HG03342 (cell line): ENCODE results near the gene USH2A.

Source experiments
- ATAC-seq: cut with Tn5 transposase; IDR thresholded peaks from one replicate; pipeline ENCODE4 v1.9.1; 2021; ENCODE audit warnings: mild to moderate bottlenecking, moderate library complexity; ENCODE audit not compliant: unreplicated experiment

Gene USH2A

GRCh38 chr1:216303690-216304089, 119.6 kb downstream of the USH2A start:
- no peak for ATAC-seq

DNA sequence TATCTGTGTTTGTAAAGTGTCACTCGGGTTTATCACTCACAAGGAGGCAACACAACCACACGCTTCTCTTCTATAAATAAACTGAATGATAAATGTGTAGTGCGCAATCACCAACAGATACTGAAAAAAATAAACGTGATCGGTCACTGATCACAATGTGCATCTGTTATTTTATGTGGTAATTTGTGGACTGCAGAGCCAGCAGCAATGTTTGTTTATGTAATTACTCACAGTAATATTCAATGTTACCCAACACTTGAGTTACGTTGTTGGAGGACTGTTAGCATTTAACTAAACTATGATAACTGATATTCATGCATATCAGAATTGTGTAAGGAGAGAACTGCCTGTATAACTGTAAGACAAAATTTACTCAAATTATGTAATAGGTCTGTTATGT, 129.6 kb downstream of the USH2A start:
- no peak for ATAC-seq

GRCh38 chr1:216290074-216290473, 133.2 kb downstream of the USH2A start:
- no peak for ATAC-seq

- no peak for ATAC-seq
These were observed 138.2 kb downstream of the USH2A start for GRCh38 chr1:216285052-216285451.

GRCh38 chr1:216281757-216282156, 141.5 kb downstream of the USH2A start:
- no peak for ATAC-seq

- no peak for ATAC-seq
These were observed 153.0 kb downstream of the USH2A start for GRCh38 chr1:216270086-216270773.

DNA sequence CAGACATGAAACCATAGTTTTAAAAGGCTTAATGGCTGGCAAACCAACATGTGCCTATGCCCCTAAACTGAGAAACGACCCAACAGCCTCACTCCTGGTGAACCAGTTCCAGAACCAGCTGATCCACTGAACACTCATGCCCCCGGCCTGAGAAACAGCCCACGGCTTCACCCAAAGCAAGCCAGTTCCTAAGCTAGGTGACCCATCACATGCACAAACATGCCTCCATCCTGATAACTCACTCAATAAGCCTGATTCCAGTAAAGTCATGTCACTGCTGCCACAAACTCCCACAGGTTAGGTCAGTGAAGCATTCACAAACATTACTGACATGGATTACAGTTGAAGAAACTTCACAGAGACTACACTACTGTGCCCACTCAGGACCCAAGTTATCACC, 161.6 kb downstream of the USH2A start:
- ATAC-seq = no peak

- ATAC-seq = no peak
These were observed 164.4 kb downstream of the USH2A start for GRCh38 chr1:216258856-216259255.

- no peak for ATAC-seq
These were observed 164.9 kb downstream of the USH2A start for GRCh38 chr1:216258386-216258785.

DNA sequence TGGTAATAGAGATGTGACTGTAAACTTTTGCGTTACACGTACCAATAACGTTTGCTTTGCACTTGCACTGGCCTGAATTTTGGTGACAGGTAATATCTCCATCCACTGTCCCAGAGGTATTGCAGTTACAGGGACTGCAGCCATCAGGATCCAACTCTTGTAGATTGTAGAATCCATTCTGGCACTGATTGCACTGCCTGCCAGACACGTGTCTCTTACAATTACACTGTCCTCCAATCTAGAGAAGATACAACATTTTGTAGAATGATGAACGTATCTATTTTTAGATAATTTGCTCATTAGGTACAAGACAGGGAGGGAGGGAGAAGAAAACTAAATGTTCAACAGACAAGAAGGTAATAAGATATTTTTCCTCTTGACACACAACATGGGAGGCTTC, 172.4 kb downstream of the USH2A start:
- no peak for ATAC-seq

DNA sequence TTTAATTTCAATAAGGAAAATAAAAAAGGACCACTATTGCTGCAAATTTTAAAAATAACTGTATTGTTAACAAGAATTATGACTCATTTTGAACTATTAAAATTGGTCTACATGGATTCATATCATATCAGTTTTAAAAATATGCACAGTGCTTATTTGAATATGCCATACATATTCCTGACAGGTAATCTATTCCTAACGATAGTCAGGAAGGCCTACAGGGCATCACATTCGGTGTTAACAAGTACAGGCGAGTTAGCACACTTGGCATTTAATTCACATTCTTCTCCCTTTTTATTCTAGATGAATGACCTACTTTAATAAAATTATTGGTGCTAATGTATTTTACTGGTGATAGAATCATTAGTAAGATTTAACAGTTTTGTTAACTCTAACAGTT, 174.6 kb downstream of the USH2A start:
- no peak for ATAC-seq

DNA sequence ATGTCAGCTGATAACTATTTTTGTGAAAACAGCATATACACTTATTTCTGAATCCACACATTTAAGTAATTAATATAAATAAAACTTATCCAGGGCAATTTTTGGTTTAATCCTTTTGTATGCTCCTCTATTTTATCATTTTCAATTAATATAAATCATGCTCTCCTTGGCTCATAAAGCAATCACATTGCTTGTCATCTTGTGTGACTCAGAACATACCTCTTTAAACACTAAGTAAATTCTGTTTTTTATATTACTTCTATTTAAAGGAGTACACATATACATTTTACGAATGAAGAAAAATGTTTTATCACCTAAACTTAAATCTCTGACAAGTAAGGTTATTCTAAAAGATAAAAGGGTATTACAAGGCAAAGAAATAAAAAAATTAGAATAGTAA, 175.3 kb downstream of the USH2A start:
- no peak for ATAC-seq

DNA sequence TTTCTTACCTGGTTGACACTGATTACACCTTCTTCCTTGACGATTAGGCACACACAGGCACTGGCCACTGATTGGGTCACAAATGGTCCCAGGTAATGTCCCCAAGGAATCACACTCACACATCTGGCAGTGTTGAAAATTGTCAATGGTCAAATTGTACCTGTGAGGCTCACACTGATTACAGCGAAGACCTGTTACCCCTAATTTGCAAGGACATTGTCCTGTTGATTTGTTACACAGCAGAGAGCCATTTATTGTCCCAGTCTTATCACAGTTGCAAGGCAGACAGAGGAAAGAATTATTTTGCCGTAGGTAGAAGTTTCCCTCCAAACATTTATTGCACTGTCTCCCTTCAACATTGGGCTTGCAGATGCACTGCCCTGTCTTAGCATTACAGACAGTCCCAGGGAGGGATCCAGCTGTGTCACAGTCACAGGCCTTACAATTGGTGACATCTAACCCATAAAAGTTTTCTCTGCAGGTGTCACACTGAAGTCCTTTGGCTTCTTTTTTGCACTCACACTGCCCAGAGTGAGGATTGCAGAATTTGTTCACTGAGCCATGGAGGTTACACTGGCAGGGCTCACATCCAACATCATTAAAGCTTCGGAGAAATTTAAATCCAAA, 176.6 kb downstream of the USH2A start:
- no peak for ATAC-seq

GRCh38 chr1:216238844-216239243, 184.4 kb downstream of the USH2A start:
- no peak for ATAC-seq

- no peak for ATAC-seq
These were observed 185.2 kb downstream of the USH2A start for GRCh38 chr1:216237927-216238542.

DNA sequence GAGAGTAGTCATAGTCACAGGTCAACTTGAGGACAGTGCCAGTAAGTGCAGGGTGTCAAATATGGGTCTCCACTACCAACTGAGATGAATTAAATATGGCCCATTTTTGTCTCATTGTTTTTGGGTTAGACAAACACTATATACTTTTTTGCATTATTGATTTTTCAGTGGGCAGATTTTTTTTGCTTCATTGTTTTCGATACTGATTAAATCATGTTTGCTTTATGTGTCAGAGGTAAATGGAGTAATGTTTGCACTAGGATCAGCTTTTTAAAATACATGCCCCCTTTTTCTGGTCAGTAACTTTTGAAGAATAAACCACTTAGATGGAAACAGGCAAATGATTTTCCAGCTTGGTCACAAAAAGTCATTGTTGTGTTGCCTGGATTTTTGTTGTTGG, 199.0 kb downstream of the USH2A start:
- no peak for ATAC-seq

DNA sequence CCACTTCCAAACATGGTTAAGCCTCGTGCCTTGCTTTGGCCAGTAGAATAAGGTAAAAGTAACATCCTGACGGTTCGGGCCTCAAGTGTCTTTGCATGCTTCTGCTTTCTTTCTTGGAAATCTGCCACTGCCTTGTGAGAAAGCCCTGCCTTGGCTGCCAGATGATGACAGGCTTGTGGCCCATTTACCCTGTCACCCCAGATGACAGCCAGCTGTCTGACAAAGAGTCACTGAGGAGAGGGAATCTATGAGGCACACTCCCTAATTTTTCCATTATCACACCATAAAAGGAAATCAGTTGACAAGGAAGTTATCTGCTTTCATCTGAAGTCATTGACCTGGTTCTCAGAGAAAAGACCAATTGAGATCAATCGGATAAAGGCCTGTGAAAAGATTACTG, 199.8 kb downstream of the USH2A start:
- no peak for ATAC-seq

- no peak for ATAC-seq
These were observed 201.0 kb downstream of the USH2A start for GRCh38 chr1:216222288-216222687.

DNA sequence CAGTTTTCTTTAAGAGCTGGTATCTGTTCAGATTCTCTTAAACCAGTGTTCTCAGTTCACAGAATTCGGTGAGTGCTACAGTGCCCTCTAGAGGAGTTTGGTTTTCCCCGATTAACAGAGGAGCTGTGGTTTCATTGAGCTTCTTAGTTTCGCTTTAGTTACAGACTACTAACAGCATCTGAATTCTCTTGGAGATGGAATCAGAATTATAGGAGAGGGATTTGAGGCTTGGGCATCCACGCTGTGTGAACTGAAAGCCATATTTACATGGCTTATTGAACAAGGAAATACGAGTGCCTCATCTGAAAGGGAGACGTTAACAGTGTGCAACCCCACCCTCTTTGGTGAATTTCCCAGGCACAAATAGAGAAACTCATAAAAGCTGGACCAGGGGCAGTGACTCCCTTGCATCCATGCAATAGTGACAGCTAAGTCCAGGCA, 202.0 kb downstream of the USH2A start:
- peak; percentile 99 for ATAC-seq

DNA sequence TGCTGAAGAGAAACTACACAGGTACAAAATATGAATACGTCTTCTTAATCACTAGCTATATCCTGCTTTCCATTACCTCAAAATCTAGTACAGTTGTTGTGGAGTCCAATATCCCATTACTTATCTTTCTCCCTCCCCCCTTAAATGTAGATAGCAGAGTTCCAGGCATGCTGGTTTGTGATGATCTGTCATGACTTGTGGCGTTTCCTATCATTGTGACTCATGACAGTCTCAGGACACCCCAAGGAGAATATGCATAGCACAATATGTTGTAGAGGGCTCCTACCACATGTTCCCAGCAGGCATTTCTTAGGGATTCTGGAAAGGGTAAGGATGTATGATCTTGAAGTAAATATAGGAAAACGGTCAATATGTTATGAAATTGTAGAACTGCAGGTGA, 206.9 kb downstream of the USH2A start:
- no peak for ATAC-seq

DNA sequence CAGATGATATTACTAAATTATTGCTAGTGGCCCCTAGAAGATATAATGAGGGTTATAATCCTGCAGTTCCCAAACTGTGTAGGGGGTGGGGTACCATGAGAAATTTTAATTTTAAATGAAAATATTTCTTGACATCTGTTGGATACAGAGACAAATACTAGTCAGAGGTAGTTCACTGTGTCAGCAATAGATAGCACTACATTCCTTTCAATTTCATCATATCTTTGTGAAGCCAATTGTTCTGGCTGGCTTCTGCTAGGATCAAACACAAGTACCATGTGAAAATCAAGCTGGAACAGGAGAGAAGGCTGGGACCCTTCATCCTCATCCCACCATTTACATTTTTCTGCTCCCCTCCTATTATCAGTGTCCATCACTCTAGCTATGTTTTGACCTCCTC, 208.1 kb downstream of the USH2A start:
- no peak for ATAC-seq

DNA sequence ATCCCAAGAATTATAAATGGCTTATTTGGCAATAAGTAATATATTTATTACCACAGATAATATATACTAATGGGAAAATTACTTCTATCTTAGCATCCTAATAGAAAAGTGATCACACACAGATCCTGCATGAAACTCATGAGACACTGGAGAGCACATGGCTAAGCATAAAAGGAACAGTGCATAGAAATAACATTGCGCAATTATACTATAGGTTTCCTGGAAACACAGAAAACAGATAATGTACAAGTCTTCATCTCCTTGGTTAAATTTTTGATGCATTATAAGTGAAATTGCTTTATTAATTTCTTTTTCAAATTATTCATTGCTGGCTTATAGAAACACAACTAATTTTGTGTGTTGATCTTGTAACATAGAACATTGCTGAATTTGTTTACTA, 210.4 kb downstream of the USH2A start:
- ATAC-seq = no peak
